HepG2 (cell line): Measurements from ENCODE around the gene C1QTNF1. TPM values are rescaled to one million over a fixed set of nuclear protein-coding genes. Genes with fewer than 3 reads are reported as not detected.

ENCODE experiments used
- CBX1 ChIP-seq: IDR thresholded peaks from one replicate; pipeline ENCODE4 v1.6.1; 2016; ENCODE audit warnings: antibody characterized with exemption, low read depth
- FOXK1 ChIP-seq: sonication (generic); formaldehyde crosslinking; IDR thresholded peaks from 2 replicates; pipeline ENCODE4 v1.4.0; 2020; ENCODE audit warnings: low read depth, missing genetic modification reagents, borderline replicate concordance
- GABPB1 ChIP-seq: IDR thresholded peaks from 2 replicates; pipeline ENCODE4 v1.6.1; 2016; ENCODE audit warnings: mild to moderate bottlenecking, missing genetic modification reagents, moderate library complexity, missing compliant biosample characterization
- HDAC2 ChIP-seq: sonication (generic); formaldehyde crosslinking; IDR thresholded peaks from 2 replicates; pipeline ENCODE4 v1.4.0; 2020; ENCODE audit warnings: missing genetic modification reagents
- MED8 ChIP-seq: sonication (generic); formaldehyde crosslinking; IDR thresholded peaks from 2 replicates; pipeline ENCODE4 v1.8.1; 2023; ENCODE audit warnings: mild to moderate bottlenecking, missing genetic modification reagents; ENCODE audit not compliant: insufficient replicate concordance
- MLLT10 ChIP-seq: sonication (generic); formaldehyde crosslinking; IDR thresholded peaks from 2 replicates; pipeline ENCODE4 v1.4.0; 2020; ENCODE audit warnings: missing genetic modification reagents
- NFIC ChIP-seq: IDR thresholded peaks from 2 replicates; pipeline ENCODE4 v1.6.1; 2012; ENCODE audit warnings: mild to moderate bottlenecking, low read length, inconsistent platforms
- NR1H2 ChIP-seq: sonication (generic); formaldehyde crosslinking; IDR thresholded peaks from 2 replicates; pipeline ENCODE4 v1.8.1; 2022; ENCODE audit warnings: low read depth, missing genetic modification reagents, borderline replicate concordance
- PHB2 ChIP-seq: fragments of 450-650 bp; IDR thresholded peaks from 2 replicates; pipeline ENCODE4 v1.6.1; 2018; ENCODE audit not compliant: partially characterized antibody
- RBM22 ChIP-seq: fragments of 200-400 bp; formaldehyde crosslinking; optimal IDR thresholded peaks from 2 replicates; pipeline ENCODE3; 2017; ENCODE audit warnings: mild to moderate bottlenecking, low read length, moderate library complexity
- YEATS4 ChIP-seq: sonication (generic); formaldehyde crosslinking; IDR thresholded peaks from 2 replicates; pipeline ENCODE4 v1.4.0; 2020; ENCODE audit warnings: missing genetic modification reagents, borderline replicate concordance
- ZFX ChIP-seq: sonication (generic); formaldehyde crosslinking; IDR thresholded peaks from 2 replicates; pipeline ENCODE4 v1.4.0; 2020; ENCODE audit warnings: mild to moderate bottlenecking, low read depth, missing genetic modification reagents, moderate library complexity
- ZNF446 ChIP-seq: sonication (generic); formaldehyde crosslinking; IDR thresholded peaks from 2 replicates; pipeline ENCODE4 v1.5.0; 2020; ENCODE audit warnings: mild to moderate bottlenecking, missing genetic modification reagents
- ZNF460 ChIP-seq: sonication (generic); formaldehyde crosslinking; IDR thresholded peaks from 2 replicates; pipeline ENCODE4 v1.5.1; 2020; ENCODE audit warnings: missing genetic modification reagents, mild to moderate bottlenecking, borderline replicate concordance
- ZNF619 ChIP-seq: sonication (generic); formaldehyde crosslinking; IDR thresholded peaks from 2 replicates; pipeline ENCODE4 v1.4.0; 2020; ENCODE audit warnings: mild to moderate bottlenecking, missing genetic modification reagents
- ZNF737 ChIP-seq: sonication (generic); formaldehyde crosslinking; IDR thresholded peaks from 2 replicates; pipeline ENCODE4 v1.5.0; 2020; ENCODE audit warnings: missing genetic modification reagents, mild to moderate bottlenecking, borderline replicate concordance
- ZNF780A ChIP-seq: sonication (generic); formaldehyde crosslinking; IDR thresholded peaks from 2 replicates; pipeline ENCODE4 v1.8.0; 2022; ENCODE audit warnings: mild to moderate bottlenecking, missing genetic modification reagents, moderate library complexity
- polyA plus RNA-seq, 8 experiments: library from polyadenylated mRNA; depleted of rRNA in 3 of 8; stranded (reverse) in 7 of 8; unstranded in 1 of 8; fragments of >200 nt; fragmentation: Illumina TruSeq in 4 of 8; extraction: Trizol in 4 of 8; gene quantifications; 2 replicates each; pipeline versions ENCODE4 v1.2.1 to v1.2.3, GENCODE V29; 2011 to 2016; ENCODE audit warnings: low read depth in 4 of 8, missing spikeins in 1 of 8, mixed read lengths in 1 of 8; ENCODE audit not compliant: insufficient read depth in 1 of 8
- total RNA-seq, 5 experiments: library from RNA; depleted of rRNA; stranded (reverse); fragments of >200 nt; fragmentation: Illumina TruSeq; extraction: Trizol; gene quantifications; 2 replicates each; pipeline ENCODE4 v1.2.3, GENCODE V29; 2016; ENCODE audit warnings: low read depth in 1 of 5
- TF ChIP-seq, protein P1 (sequence below): sonication (generic); formaldehyde crosslinking; IDR thresholded peaks from 2 replicates; pipeline ENCODE4 v1.4.0; 2020; ENCODE audit warnings: missing genetic modification reagents
- TF ChIP-seq, protein P2 (sequence below): sonication (generic); formaldehyde crosslinking; IDR thresholded peaks from 2 replicates; pipeline ENCODE4 v1.4.0; 2020; ENCODE audit warnings: missing genetic modification reagents
- TF ChIP-seq, protein P3 (sequence below): sonication (generic); formaldehyde crosslinking; IDR thresholded peaks from 2 replicates; pipeline ENCODE4 v1.5.0; 2020; ENCODE audit warnings: missing genetic modification reagents
- TF ChIP-seq, protein P4 (sequence below): sonication (generic); formaldehyde crosslinking; IDR thresholded peaks from 2 replicates; pipeline ENCODE4 v1.5.0; 2020; ENCODE audit warnings: mild to moderate bottlenecking, missing genetic modification reagents
- TF ChIP-seq, protein P5 (sequence below): sonication (generic); formaldehyde crosslinking; conservative IDR thresholded peaks from 2 replicates; pipeline ENCODE4 v1.8.0; 2022; ENCODE audit warnings: low read depth, missing genetic modification reagents

C1QTNF1 gene
- total and polyA plus RNA-seq, 2 of the 13 experiments (the other 11 are each of a cell fraction or from before 2014, with no cell fraction given) = 0.18 to 0.86 TPM

DNA sequence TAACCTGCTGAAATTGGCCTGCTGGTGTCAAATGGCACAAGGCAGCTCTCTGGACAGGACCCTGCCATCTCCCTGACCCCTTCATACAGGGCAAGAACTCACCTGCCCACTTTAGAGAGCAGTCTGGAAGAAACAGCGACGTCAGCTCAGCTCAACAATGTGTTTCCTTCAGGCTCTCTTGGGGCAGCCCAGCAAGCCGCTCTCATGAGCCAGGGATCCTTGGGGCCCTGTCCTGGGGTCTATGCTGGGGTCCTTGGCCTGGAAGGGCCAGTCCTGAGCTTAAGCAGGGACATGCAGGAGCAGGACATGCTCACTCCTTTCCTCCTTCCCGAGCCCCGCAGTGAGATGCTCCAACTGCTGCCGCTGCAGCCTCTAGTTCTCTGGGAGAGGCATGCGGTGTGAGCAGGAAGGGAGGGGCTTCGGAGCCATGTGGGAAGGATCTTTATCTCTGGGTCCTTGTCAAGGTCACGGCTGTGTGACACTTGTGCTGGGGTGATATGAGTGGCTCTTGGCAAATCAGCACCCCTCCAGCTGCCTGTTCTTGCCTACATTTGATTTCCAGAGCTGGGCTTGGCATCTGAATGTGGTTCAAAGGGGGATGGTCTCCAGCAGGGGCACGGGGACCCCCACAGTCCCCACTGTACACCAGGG, 3.4 kb downstream of the C1QTNF1 start (continued):
- TF ChIP-seq, protein P1, sequence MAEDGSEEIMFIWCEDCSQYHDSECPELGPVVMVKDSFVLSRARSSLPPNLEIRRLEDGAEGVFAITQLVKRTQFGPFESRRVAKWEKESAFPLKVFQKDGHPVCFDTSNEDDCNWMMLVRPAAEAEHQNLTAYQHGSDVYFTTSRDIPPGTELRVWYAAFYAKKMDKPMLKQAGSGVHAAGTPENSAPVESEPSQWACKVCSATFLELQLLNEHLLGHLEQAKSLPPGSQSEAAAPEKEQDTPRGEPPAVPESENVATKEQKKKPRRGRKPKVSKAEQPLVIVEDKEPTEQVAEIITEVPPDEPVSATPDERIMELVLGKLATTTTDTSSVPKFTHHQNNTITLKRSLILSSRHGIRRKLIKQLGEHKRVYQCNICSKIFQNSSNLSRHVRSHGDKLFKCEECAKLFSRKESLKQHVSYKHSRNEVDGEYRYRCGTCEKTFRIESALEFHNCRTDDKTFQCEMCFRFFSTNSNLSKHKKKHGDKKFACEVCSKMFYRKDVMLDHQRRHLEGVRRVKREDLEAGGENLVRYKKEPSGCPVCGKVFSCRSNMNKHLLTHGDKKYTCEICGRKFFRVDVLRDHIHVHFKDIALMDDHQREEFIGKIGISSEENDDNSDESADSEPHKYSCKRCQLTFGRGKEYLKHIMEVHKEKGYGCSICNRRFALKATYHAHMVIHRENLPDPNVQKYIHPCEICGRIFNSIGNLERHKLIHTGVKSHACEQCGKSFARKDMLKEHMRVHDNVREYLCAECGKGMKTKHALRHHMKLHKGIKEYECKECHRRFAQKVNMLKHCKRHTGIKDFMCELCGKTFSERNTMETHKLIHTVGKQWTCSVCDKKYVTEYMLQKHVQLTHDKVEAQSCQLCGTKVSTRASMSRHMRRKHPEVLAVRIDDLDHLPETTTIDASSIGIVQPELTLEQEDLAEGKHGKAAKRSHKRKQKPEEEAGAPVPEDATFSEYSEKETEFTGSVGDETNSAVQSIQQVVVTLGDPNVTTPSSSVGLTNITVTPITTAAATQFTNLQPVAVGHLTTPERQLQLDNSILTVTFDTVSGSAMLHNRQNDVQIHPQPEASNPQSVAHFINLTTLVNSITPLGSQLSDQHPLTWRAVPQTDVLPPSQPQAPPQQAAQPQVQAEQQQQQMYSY = no peak; the same call in 1 of the 2 replicates
- TF ChIP-seq CBX1 (peak; percentile 28), RBM22 (peak; percentile 96), FOXK1 (CRISPR knock-in tag) (0 out of 2 replicates have a peak, but pooled peaks have one; percentile 9), GABPB1 (CRISPR knock-in tag) (peak; percentile 41), NR1H2 (CRISPR knock-in tag) (no peak), ZNF619 (CRISPR knock-in tag) (peak; percentile 63; the same call in 1 of the 2 replicates), ZFX (CRISPR knock-in tag) (no peak), PHB2 (no peak), ZNF460 (CRISPR knock-in tag) (no peak), MED8 (CRISPR knock-in tag) (peak; percentile 83), ZNF737 (CRISPR knock-in tag) (0 out of 2 replicates have a peak, but pooled peaks have one; percentile 55), NFIC (no peak), ZNF446 (no peak), HDAC2 (CRISPR knock-in tag) (no peak), ZNF780A (CRISPR knock-in tag) (peak; percentile 75; the same call in 1 of the 2 replicates), YEATS4 (CRISPR knock-in tag) (no peak), MLLT10 (CRISPR knock-in tag) (no peak)
- TF ChIP-seq, protein P2, sequence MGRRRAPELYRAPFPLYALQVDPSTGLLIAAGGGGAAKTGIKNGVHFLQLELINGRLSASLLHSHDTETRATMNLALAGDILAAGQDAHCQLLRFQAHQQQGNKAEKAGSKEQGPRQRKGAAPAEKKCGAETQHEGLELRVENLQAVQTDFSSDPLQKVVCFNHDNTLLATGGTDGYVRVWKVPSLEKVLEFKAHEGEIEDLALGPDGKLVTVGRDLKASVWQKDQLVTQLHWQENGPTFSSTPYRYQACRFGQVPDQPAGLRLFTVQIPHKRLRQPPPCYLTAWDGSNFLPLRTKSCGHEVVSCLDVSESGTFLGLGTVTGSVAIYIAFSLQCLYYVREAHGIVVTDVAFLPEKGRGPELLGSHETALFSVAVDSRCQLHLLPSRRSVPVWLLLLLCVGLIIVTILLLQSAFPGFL (CRISPR knock-in tag) = no peak
- TF ChIP-seq, protein P3, sequence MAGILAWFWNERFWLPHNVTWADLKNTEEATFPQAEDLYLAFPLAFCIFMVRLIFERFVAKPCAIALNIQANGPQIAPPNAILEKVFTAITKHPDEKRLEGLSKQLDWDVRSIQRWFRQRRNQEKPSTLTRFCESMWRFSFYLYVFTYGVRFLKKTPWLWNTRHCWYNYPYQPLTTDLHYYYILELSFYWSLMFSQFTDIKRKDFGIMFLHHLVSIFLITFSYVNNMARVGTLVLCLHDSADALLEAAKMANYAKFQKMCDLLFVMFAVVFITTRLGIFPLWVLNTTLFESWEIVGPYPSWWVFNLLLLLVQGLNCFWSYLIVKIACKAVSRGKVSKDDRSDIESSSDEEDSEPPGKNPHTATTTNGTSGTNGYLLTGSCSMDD (CRISPR knock-in tag) = no peak
- TF ChIP-seq, protein P4, sequence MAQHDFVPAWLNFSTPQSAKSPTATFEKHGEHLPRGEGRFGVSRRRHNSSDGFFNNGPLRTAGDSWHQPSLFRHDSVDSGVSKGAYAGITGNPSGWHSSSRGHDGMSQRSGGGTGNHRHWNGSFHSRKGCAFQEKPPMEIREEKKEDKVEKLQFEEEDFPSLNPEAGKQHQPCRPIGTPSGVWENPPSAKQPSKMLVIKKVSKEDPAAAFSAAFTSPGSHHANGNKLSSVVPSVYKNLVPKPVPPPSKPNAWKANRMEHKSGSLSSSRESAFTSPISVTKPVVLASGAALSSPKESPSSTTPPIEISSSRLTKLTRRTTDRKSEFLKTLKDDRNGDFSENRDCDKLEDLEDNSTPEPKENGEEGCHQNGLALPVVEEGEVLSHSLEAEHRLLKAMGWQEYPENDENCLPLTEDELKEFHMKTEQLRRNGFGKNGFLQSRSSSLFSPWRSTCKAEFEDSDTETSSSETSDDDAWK = no peak
- TF ChIP-seq, protein P5, sequence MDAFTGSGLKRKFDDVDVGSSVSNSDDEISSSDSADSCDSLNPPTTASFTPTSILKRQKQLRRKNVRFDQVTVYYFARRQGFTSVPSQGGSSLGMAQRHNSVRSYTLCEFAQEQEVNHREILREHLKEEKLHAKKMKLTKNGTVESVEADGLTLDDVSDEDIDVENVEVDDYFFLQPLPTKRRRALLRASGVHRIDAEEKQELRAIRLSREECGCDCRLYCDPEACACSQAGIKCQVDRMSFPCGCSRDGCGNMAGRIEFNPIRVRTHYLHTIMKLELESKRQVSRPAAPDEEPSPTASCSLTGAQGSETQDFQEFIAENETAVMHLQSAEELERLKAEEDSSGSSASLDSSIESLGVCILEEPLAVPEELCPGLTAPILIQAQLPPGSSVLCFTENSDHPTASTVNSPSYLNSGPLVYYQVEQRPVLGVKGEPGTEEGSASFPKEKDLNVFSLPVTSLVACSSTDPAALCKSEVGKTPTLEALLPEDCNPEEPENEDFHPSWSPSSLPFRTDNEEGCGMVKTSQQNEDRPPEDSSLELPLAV (CRISPR knock-in tag) = no peak
